Neural progenitor cell (in vitro differentiated cells): ENCODE measurements around the gene LCAT.

Source experiments
- EZH2 ChIP-seq: fragments of 200-600 bp; sonication (generic); IDR thresholded peaks from 2 replicates; pipeline ENCODE4 v1.6.1; 2017; ENCODE audit warnings: antibody characterized with exemption, mild to moderate bottlenecking, moderate library complexity
- TF ChIP-seq, protein P1 (sequence below): fragments of 200-600 bp; sonication (generic); IDR thresholded peaks from 2 replicates; pipeline ENCODE4 v1.5.1; 2017; ENCODE audit warnings: antibody characterized with exemption, mild to moderate bottlenecking

DNA sequence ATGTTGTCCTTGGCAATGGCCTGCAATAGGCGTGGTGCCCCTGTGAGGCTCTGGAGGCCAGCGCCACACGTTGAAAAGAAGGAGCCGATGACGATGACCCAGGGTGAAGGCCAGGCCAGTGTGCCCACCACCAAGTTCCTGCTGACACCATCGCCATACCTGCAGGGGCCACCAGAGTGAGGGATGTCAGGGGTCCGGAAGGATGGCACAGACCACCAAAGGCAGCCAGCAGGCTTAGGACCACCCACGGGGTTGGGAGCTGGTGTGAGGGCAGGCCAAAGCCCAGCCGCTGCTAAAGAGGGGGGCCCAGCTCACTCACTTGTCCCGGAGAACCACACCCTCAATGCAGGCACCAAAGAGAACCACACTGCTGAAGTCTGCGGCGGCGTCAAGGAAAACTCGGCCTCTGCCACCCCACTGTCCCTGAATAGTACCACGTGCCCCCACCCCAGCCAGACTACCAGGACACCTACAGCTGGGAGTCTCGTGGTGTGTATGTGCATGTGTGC is 6.5 kb upstream of the LCAT start:
- TF ChIP-seq, protein P1, sequence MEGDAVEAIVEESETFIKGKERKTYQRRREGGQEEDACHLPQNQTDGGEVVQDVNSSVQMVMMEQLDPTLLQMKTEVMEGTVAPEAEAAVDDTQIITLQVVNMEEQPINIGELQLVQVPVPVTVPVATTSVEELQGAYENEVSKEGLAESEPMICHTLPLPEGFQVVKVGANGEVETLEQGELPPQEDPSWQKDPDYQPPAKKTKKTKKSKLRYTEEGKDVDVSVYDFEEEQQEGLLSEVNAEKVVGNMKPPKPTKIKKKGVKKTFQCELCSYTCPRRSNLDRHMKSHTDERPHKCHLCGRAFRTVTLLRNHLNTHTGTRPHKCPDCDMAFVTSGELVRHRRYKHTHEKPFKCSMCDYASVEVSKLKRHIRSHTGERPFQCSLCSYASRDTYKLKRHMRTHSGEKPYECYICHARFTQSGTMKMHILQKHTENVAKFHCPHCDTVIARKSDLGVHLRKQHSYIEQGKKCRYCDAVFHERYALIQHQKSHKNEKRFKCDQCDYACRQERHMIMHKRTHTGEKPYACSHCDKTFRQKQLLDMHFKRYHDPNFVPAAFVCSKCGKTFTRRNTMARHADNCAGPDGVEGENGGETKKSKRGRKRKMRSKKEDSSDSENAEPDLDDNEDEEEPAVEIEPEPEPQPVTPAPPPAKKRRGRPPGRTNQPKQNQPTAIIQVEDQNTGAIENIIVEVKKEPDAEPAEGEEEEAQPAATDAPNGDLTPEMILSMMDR: no peak
- no peak for TF ChIP-seq EZH2
